K562 (cell line): ENCODE results near the gene GNPTAB. TPM values are rescaled to one million over a fixed set of nuclear protein-coding genes. Genes with fewer than 3 reads are reported as not detected.
A peak's percentile ranks its signal among the peaks of the same experiment; 100 is the strongest.

Experiments used
- ATAC-seq: fragments of 200-7000 bp; cut with Tn5 transposase; 3 replicates; pipeline ENCODE4 v1.9.1; 2020; ENCODE audit warnings: moderate library complexity
- BruUV-seq: library from RNA; stranded (reverse); fragments of 400-500 nt; replicated peaks from 2 replicates; lab custom pipeline; 2021; lab: Mats Ljungman, UMichigan
- CTCF ChIA-PET: fragments of 300-600 bp; formaldehyde crosslinking; extraction: SDS; loops from one replicate; lab custom pipeline; 2021; ENCODE audit warnings: low intra/inter-chr PET ratio; lab: Yijun Ruan, JAX
- POLR2A ChIA-PET: fragments of 300-600, 350-650 bp; sonication (Branson Sonifier 250); formaldehyde crosslinking; extraction: SDS; loops from one replicate; lab custom pipeline; 2021; ENCODE audit warnings: antibody characterized with exemption, inconsistent platforms; lab: Yijun Ruan, JAX
- DNase-seq, 4 experiments: peaks; one replicate each; pipeline versions ENCODE4 v3.0.0 to v3.0.0-alpha.2; 2011 to 2018; ENCODE audit warnings: low spot score in 3 of 4, mixed read lengths in 3 of 4; ENCODE audit errors: extremely low read depth in 1 of 4
- FAIRE-seq: peaks from 2 replicates; lab custom pipeline; 2011; peaks lifted over from hg19 to GRCh38; lab: Jason Lieb, UNC
- H2AFZ ChIP-seq: 2 replicates; pipeline ENCODE4 v1.6.0; 2011; ENCODE audit warnings: low read depth, low read length, control low read depth, inconsistent platforms
- H3K27ac ChIP-seq: fragments of 200-600 bp; 3 replicates; pipeline ENCODE4 v1.8.0; 2011; ENCODE audit warnings: low read depth, mild to moderate bottlenecking, control low read depth, inconsistent platforms, low read length, moderate library complexity, mixed read lengths; ENCODE audit errors: extremely low read depth
- H3K27me3 ChIP-seq, 2 experiments: fragments of 300-600 bp in 1 of 2; 2 replicates in 1 of 2; 3 replicates in 1 of 2; pipeline versions ENCODE4 v1.6.0 to v1.8.0; 2011; ENCODE audit warnings: inconsistent platforms in 2 of 2, low read length in 2 of 2, mild to moderate bottlenecking in 1 of 2, mixed read lengths in 1 of 2, moderate library complexity in 1 of 2; ENCODE audit not compliant: control insufficient read depth in 2 of 2, insufficient read depth in 2 of 2
- H3K36me3 ChIP-seq: fragments of 300-600 bp; 3 replicates; pipeline ENCODE4 v1.8.0; 2011; ENCODE audit warnings: mild to moderate bottlenecking, low read length, inconsistent platforms; ENCODE audit not compliant: control insufficient read depth, insufficient read depth
- H3K4me1 ChIP-seq, 2 experiments: fragments of 200-600 bp in 1 of 2; replicated peaks in 1 of 2; 2 replicates in 1 of 2; 3 replicates in 1 of 2; pipeline versions ENCODE4 v1.5.1 to v1.8.0; 2011; ENCODE audit warnings: inconsistent platforms in 2 of 2, low read length in 2 of 2, mild to moderate bottlenecking in 1 of 2, mixed read lengths in 1 of 2, moderate library complexity in 1 of 2; ENCODE audit not compliant: control insufficient read depth in 2 of 2, insufficient read depth in 2 of 2
- H3K4me2 ChIP-seq: 2 replicates; pipeline ENCODE4 v1.6.1; 2011; ENCODE audit warnings: low read length, control low read depth, inconsistent platforms, mixed read lengths; ENCODE audit not compliant: insufficient read depth
- H3K4me3 ChIP-seq: fragments of 200-600 bp; sonication (generic), shearing (Covaris generic); 2 replicates; pipeline ENCODE4 v1.5.1; 2016; ENCODE audit warnings: control low read depth, inconsistent platforms
- H3K79me2 ChIP-seq: fragments of 200-600 bp; 3 replicates; pipeline ENCODE4 v1.8.0; 2011; ENCODE audit warnings: low read length, inconsistent platforms; ENCODE audit not compliant: control insufficient read depth, insufficient read depth
- H3K9ac ChIP-seq, 2 experiments: 2 replicates each; pipeline versions ENCODE4 v1.6.0 to v1.6.1; 2011; ENCODE audit warnings: low read depth in 2 of 2, low read length in 2 of 2, control low read depth in 1 of 2, inconsistent platforms in 1 of 2, mild to moderate bottlenecking in 1 of 2, mixed read lengths in 1 of 2; ENCODE audit not compliant: insufficient read depth in 1 of 2
- H3K9me1 ChIP-seq: one replicate; pipeline ENCODE4 v1.6.0; 2011; ENCODE audit warnings: inconsistent platforms, mild to moderate bottlenecking, low read length, moderate library complexity; ENCODE audit not compliant: control insufficient read depth, insufficient read depth
- H3K9me3 ChIP-seq: replicated peaks from 2 replicates; pipeline ENCODE4 v1.5.1; 2011; ENCODE audit warnings: low read depth, low read length, inconsistent platforms; ENCODE audit not compliant: control insufficient read depth, insufficient read depth
- H4K20me1 ChIP-seq: replicated peaks from 2 replicates; pipeline ENCODE4 v1.6.1; 2011; ENCODE audit warnings: low read length, inconsistent platforms, mixed read lengths; ENCODE audit not compliant: control insufficient read depth, insufficient read depth
- CBX2 ChIP-seq: fragments of 200-600 bp; sonication (generic); IDR thresholded peaks from one replicate; pipeline ENCODE4 v1.6.1; 2012; ENCODE audit warnings: mild to moderate bottlenecking, low read length, inconsistent platforms; ENCODE audit not compliant: insufficient read depth, poor library complexity, severe bottlenecking
- CCNT2 ChIP-seq: IDR thresholded peaks from 2 replicates; pipeline ENCODE4 v1.6.1; 2011; ENCODE audit warnings: borderline replicate concordance, low read depth, mild to moderate bottlenecking, moderate library complexity, mixed read lengths, low read length; ENCODE audit not compliant: insufficient read length; ENCODE audit errors: extremely low read depth
- CHD2 ChIP-seq: IDR thresholded peaks from 2 replicates; pipeline ENCODE4 v1.6.1; 2011; ENCODE audit warnings: low read depth, low read length
- CREBBP ChIP-seq: IDR thresholded peaks from one replicate; pipeline ENCODE4 v1.6.1; 2012; ENCODE audit warnings: low read depth, mild to moderate bottlenecking, control low read depth, inconsistent platforms, low read length
- ELF2 ChIP-seq: fragments of 250-450 bp; sonication (Bioruptor Pico); IDR thresholded peaks from 2 replicates; pipeline ENCODE4 v1.5.0; 2021; ENCODE audit warnings: mild to moderate bottlenecking
- HDAC2 ChIP-seq: fragments of 450-650 bp; IDR thresholded peaks from 2 replicates; pipeline ENCODE4 v1.6.1; 2016; ENCODE audit warnings: mild to moderate bottlenecking
- HNRNPK ChIP-seq: fragments of 200-400 bp; formaldehyde crosslinking; IDR thresholded peaks from one replicate; pipeline ENCODE4 v1.6.1; 2018; ENCODE audit warnings: mild to moderate bottlenecking, low read depth, low read length; ENCODE audit not compliant: poor library complexity, severe bottlenecking
- HNRNPL ChIP-seq: fragments of 200-400 bp; formaldehyde crosslinking; IDR thresholded peaks from 2 replicates; pipeline ENCODE4 v1.6.1; 2017; ENCODE audit warnings: low read depth, mild to moderate bottlenecking, low read length
- JUN ChIP-seq, 2 experiments: sonication (generic) in 1 of 2; formaldehyde crosslinking in 1 of 2; IDR thresholded peaks; 2 replicates each; pipeline versions ENCODE4 v1.6.1 to v1.8.0; 2012 to 2022; ENCODE audit warnings: borderline replicate concordance in 2 of 2, mild to moderate bottlenecking in 2 of 2, improper control_type of control experiment in 1 of 2, low read depth in 1 of 2, low read length in 1 of 2, missing genetic modification reagents in 1 of 2
- NONO ChIP-seq, 2 experiments: fragments of 200-400 bp in 1 of 2; fragments of 450-650 bp in 1 of 2; formaldehyde crosslinking in 1 of 2; IDR thresholded peaks; 2 replicates each; pipeline ENCODE4 v1.6.1; 2017; ENCODE audit warnings: low read depth in 2 of 2, mild to moderate bottlenecking in 2 of 2, moderate library complexity in 2 of 2, low read length in 1 of 2
- NR1H2 ChIP-seq: sonication (generic); formaldehyde crosslinking; IDR thresholded peaks from 2 replicates; pipeline ENCODE4 v1.4.0; 2020; ENCODE audit warnings: mild to moderate bottlenecking, missing genetic modification reagents
- PBX2 ChIP-seq, 2 experiments: IDR thresholded peaks in 1 of 2; conservative IDR thresholded peaks in 1 of 2; 2 replicates each; pipeline ENCODE4 v1.6.1; 2016; ENCODE audit warnings: low read depth in 2 of 2, mild to moderate bottlenecking in 1 of 2, missing compliant biosample characterization in 1 of 2, missing genetic modification characterization in 1 of 2, moderate library complexity in 1 of 2
- PRPF4 ChIP-seq: fragments of 200-400 bp; formaldehyde crosslinking; IDR thresholded peaks from one replicate; pipeline ENCODE4 v1.6.1; 2017; ENCODE audit warnings: low read length, low read depth, mild to moderate bottlenecking; ENCODE audit not compliant: insufficient read depth, poor library complexity, severe bottlenecking
- SNAPC5 ChIP-seq: fragments of 250-450 bp; sonication (Bioruptor Pico); IDR thresholded peaks from 2 replicates; pipeline ENCODE4 v1.8.0; 2021; ENCODE audit warnings: moderate library complexity, mild to moderate bottlenecking, inconsistent platforms
- ZNF24 ChIP-seq: fragments of 450-650 bp; IDR thresholded peaks from 2 replicates; pipeline ENCODE4 v1.6.1; 2016
- ZNF274 ChIP-seq: IDR thresholded peaks from 2 replicates; pipeline ENCODE4 v1.6.1; 2011; ENCODE audit warnings: low read depth, mild to moderate bottlenecking, low read length, moderate library complexity, borderline replicate concordance
- ZNF644 ChIP-seq: fragments of 200-800 bp; sonication (Bioruptor generic); IDR thresholded peaks from 2 replicates; pipeline ENCODE4 v1.6.1; 2016; ENCODE audit warnings: low read depth, missing genetic modification characterization, missing compliant biosample characterization
- ZNF764 ChIP-seq: fragments of 250-450 bp; sonication (Bioruptor Pico); IDR thresholded peaks from 2 replicates; pipeline ENCODE4 v1.4.0; 2020; ENCODE audit warnings: low read depth, mild to moderate bottlenecking, moderate library complexity
- WGBS: fragments of 100-300 bp; shearing (Covaris generic); methylation state at CpG from one replicate; pipeline ENCODE4 v1.1.6; 2016; ENCODE audit warnings: low coverage, mixed read lengths; ENCODE audit not compliant: insufficient coverage; ENCODE audit errors: missing lambda C conversion rate; 5-methylcytosine and 5-hydroxymethylcytosine counted together
- in situ Hi-C: fragments of 300-500 bp; cut with MboI; formaldehyde crosslinking; loops from 4 replicates; pipeline ENCODE4 v1.15.0; 2018; ENCODE audit warnings: inconsistent platforms, mixed read lengths
- intact Hi-C: fragments of 100-400 bp; cut with micrococcal nuclease; formaldehyde crosslinking; loops from 2 replicates; pipeline ENCODE4 v1.14.2; 2022
- polyA plus RNA-seq, 8 experiments: library from polyadenylated mRNA; depleted of rRNA in 4 of 8; stranded (reverse) in 5 of 8; unstranded in 3 of 8; fragments of >200 nt; fragmentation: Nextera tagmentation in 2 of 8; fragmentation: Illumina TruSeq in 1 of 8; extraction: Ambion mirVana in 2 of 8; extraction: Trizol in 1 of 8; gene quantifications; 2 replicates each; pipeline versions ENCODE4 v1.2.1 to v1.2.3, GENCODE V29; 2011 to 2014; ENCODE audit warnings: inconsistent platforms in 1 of 8, missing spikeins in 1 of 8
- total RNA-seq, 7 experiments: library from RNA; depleted of rRNA in 6 of 7; stranded (reverse); fragments of >200 nt in 6 of 7; fragmentation: Illumina TruSeq in 2 of 7; extraction: Trizol in 2 of 7; gene quantifications; 2 replicates each; pipeline versions ENCODE4 v1.2.1 to v1.2.3, GENCODE V29; 2011 to 2021; ENCODE audit warnings: low replicate concordance in 1 of 7

GNPTAB gene
- total and polyA plus RNA-seq, 9 of the 15 experiments (the other 6 are each of a cell fraction or from before 2014, with no cell fraction given), result 5.9 to 23.2 (median 19.3) TPM

- H3K9me1 ChIP-seq, result no peaks in the 10 kb centered on the region
- peaks cover 55% of the 10 kb centered on the region for H3K36me3 ChIP-seq
- in situ Hi-C loops (loop anchor here (5.0 kb wide), 1 partner anchor 349 kb away; no protein-coding TSS in a partner anchor), intact Hi-C loops (no loop called here)
- H3K27me3 ChIP-seq, result no peaks in the 10 kb centered on the region
- ChIA-PET POLR2A (interaction anchor here (0.9 kb wide), 1 partner anchor 31 kb away, joined by 3 read pairs; no protein-coding TSS in a partner anchor), CTCF (no interaction called here)
- no peak overlapping the region for H3K4me3 ChIP-seq
- no peak for ATAC-seq
- H3K4me1 ChIP-seq, result no peaks in the 10 kb centered on the region
- H3K9ac ChIP-seq, result no peak overlapping the region
- no peak overlapping the region for H2AFZ ChIP-seq
- WGBS, result 86% methylated on average over 5 of the region's 5 CpGs
- no peak overlapping the region for H3K27ac ChIP-seq
- H3K79me2 ChIP-seq, result no peaks in the 10 kb centered on the region
- TF ChIP-seq ZNF764 (CRISPR knock-in tag) (no peak), CHD2 (no peak), ZNF274 (no peak), CBX2 (no peak), CCNT2 (no peak), PBX2 (CRISPR knock-in tag; IDR thresholded peaks at IDR 0.05; ENCODE audit: low read depth) (no peak), PBX2 (tag; conservative IDR thresholded peaks at IDR 0.05; ENCODE audit: low read depth) (no peak), ELF2 (no peak), JUN (IDR thresholded peaks at IDR 0.05; ENCODE audit: borderline replicate concordance, low read depth, low read length) (no peak), JUN (CRISPR knock-in tag; IDR thresholded peaks at IDR 0.05; ENCODE audit: borderline replicate concordance) (no peak), CREBBP (no peak), HNRNPK (no peak), ZNF644 (no peak), HDAC2 (no peak), SNAPC5 (no peak), ZNF24 (no peak), PRPF4 (no peak), NONO (IDR thresholded peaks at IDR 0.05; ENCODE audit: low read depth in 2 of 2, low read length in 1 of 2) (no peak), HNRNPL (no peak), NR1H2 (CRISPR knock-in tag) (no peak)
- peak; percentile 61 for FAIRE-seq
- H3K9me3 ChIP-seq, result no peaks in the 10 kb centered on the region
- BruUV-seq, result no TSS peak
- H4K20me1 ChIP-seq, result no peaks in the 10 kb centered on the region
- H3K4me2 ChIP-seq, result no peak overlapping the region
- no peak for DNase-seq
These were observed 69.4 kb downstream of the GNPTAB start for GRCh38 chr12:101761350-101761749.
